Measurements from ENCODE around the gene AMFR. TPM values are rescaled to one million over a fixed set of nuclear protein-coding genes. Genes with fewer than 3 reads are reported as not detected.

The AMFR gene
- total RNA-seq, 4 donors from 2014 or later = 126 to 215 (median 162) TPM

DNA sequence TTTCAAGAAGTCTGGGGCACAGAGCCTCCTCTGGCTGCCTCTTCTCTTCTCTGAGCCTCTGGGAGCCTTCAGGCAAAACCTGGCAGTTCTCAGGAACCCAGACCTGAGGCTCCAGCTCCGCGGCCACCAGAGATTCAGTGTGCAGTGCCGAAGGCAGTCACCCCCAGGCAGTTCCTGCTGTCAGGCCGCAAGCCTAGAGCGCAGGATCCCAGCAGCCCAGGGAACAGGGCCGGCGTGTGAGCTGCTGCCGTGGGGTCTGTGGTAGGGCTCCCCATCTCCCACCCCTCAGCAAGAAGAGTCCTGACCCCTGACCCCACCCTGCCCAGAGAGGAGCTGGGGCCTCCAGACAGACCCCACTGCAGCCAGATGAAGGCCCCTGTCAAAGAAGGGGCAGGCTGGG, 78.2 kb downstream of the AMFR start:
- DNase-seq (ENCODE audit: low spot score) (no peak), ATAC-seq (ENCODE audit: low FRiP score) (no peak)
- TF ChIP-seq, protein P1, sequence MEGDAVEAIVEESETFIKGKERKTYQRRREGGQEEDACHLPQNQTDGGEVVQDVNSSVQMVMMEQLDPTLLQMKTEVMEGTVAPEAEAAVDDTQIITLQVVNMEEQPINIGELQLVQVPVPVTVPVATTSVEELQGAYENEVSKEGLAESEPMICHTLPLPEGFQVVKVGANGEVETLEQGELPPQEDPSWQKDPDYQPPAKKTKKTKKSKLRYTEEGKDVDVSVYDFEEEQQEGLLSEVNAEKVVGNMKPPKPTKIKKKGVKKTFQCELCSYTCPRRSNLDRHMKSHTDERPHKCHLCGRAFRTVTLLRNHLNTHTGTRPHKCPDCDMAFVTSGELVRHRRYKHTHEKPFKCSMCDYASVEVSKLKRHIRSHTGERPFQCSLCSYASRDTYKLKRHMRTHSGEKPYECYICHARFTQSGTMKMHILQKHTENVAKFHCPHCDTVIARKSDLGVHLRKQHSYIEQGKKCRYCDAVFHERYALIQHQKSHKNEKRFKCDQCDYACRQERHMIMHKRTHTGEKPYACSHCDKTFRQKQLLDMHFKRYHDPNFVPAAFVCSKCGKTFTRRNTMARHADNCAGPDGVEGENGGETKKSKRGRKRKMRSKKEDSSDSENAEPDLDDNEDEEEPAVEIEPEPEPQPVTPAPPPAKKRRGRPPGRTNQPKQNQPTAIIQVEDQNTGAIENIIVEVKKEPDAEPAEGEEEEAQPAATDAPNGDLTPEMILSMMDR (IDR thresholded peaks at IDR 0.05) = no peak

DNA sequence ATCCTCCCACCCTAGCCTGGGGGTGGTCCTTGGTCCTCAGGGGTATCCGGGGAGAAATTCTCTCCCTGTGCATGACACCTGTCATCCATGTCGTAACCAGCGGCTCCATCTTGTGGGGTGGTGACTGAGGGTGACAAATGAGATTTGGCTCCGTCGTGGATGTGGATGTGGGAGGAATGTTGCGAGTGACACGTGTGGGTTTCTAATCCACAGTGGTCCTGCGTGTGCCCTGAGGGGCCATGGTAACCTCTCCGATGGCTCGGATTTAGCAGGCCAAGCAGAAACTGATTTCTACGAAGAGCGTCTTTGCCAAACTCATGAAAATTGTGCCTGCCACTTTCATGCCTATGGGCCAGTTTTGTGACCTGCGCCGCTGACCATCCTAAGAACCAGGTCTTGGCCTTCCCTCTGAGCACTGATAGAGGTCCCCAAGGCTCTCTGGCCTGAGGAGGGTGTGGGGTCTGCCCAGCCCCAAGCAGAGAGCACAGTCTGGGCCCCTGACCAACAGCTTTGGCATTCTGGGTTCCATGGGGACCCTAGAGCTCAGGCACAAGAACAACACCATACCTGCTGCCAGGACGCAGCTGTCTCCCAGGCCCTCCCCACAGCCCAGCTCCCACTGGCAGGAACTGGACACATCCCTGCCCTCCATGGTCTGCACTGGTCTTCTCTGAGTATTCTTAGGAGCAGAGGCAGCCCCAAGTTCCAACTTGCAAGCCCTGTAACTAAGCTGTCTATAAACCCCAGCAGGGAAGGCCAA, 79.0 kb downstream of the AMFR start:
- ATAC-seq (ENCODE audit: low FRiP score) = no peak
- TF ChIP-seq, protein P1 (IDR thresholded peaks at IDR 0.05) = no peak
- DNase-seq (ENCODE audit: low spot score) = no peak

DNA sequence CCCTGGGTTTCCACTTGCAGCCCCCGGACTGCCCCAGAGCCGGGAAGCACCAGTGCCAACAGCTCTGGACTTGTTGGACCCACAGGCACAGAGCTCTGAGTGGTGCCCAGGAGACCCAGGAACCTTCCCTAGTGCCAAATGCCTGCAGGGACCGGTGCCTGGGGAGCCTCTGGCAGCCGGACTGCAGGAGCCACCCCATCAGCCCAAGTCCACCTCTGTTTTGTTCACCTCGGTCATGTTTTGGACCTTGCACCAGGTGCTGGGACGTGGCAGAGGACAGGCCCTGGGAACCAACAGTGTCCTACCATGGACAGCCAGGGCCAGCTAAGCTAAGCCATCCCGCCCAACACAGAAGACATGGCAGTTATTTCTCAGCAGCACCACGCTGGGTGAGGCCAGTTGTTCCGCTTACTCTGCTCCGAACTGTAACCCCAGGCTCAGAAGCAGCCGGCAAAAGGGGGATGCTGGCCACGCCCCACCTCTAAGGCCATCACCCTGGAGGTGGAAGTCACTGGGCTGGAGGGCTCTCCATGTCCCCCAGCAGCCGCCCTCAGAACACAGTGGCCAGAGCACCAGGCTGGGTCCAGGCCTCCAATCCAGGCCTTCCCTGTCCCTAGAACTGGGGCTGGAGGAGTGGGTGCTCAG, 79.8 kb downstream of the AMFR start:
- no peak for DNase-seq (ENCODE audit: low spot score)
- TF ChIP-seq, protein P1 (IDR thresholded peaks at IDR 0.05) = no peak

DNA sequence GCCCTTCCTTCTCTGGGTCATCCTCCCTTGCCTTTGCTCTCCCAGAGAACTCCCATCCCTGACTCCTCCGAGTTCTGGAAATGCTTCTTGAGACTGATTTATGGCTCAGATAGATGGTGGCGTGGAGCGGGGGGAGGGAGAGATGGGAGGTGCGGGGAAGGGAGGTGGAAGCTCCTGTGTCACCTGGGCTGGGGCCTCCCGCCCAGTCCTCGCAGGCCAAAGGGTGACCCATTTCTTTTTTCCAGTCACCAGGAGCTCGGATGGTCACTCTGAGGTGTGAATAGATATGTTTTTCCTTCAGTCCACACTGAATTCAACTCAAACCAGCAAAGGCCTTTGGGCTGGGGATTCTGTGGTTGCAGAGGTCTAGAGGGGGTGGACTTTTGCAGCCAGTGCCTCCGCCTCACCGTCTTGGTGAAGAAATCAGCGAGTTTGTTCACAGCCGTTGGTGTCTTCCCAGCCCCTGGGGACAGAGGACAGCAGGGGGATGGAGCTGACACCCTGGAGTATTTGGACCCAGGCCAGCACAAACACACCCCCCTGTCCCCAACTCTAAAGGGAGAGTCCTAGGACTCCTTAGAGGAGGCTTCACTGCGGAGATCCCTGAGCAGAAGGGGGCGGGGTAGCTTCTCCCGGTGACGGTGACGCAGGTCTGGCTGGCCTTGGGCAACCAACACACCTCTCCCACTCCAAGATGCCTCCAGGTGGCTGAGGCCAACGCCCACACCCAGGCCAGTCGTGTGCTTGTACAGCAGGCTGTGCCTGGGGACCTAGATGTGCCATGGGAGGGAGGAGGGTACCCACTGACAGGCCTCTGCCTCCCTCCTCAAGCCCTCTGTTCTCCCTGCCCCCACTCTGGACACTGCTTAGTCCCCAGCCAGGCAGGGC, 80.6 kb downstream of the AMFR start:
- DNase-seq (ENCODE audit: low spot score) (no peak), ATAC-seq (ENCODE audit: low FRiP score) (no peak)
- TF ChIP-seq, protein P1 (IDR thresholded peaks at IDR 0.05) = no peak

More for the DNA sequence above, 79.8 kb downstream of the AMFR start:
- ATAC-seq (ENCODE audit: low FRiP score) = no peak

DNA sequence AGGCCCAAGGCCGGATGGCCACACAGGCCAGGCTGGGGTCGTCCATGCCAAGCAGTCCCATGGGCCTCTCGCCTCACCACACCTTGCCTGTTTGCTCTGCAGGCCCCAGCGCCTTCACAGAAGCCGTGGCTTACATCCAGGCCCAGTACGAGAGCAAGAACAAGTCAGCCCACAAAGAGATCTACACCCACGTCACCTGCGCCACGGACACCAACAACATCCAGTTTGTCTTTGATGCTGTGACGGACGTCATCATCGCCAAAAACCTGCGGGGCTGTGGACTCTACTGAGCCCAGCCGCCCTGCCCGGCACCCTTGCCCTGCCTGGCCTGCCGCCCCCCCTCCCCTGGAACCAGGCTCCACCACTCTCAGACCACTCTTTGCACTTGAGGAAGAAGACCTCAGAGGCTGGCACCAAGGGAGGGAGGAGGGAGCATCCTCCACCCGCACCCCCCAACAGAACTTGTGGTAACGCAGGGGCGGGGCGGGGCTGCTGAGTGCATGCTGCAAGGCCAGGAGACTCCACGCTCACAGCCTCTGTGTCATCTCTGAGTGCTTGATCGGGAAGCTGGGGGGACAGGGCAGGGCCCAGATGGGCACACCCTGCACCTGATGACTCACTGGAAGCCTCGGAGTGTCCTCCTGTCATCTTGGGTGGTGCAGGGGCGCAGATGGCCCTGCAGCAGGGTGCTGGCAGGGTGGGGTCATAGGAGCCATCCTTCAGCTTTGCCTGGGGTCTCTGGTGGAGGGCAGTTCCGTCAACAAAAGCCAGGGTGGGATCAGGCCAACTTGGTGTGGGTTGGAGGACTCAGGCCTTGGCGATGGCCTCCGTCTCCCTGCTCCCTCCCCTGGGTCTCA, 81.5 kb downstream of the AMFR start:
- DNase-seq (ENCODE audit: low spot score) (no peak), ATAC-seq (ENCODE audit: low FRiP score) (no peak)
- TF ChIP-seq, protein P1 (IDR thresholded peaks at IDR 0.05) = no peak

DNA sequence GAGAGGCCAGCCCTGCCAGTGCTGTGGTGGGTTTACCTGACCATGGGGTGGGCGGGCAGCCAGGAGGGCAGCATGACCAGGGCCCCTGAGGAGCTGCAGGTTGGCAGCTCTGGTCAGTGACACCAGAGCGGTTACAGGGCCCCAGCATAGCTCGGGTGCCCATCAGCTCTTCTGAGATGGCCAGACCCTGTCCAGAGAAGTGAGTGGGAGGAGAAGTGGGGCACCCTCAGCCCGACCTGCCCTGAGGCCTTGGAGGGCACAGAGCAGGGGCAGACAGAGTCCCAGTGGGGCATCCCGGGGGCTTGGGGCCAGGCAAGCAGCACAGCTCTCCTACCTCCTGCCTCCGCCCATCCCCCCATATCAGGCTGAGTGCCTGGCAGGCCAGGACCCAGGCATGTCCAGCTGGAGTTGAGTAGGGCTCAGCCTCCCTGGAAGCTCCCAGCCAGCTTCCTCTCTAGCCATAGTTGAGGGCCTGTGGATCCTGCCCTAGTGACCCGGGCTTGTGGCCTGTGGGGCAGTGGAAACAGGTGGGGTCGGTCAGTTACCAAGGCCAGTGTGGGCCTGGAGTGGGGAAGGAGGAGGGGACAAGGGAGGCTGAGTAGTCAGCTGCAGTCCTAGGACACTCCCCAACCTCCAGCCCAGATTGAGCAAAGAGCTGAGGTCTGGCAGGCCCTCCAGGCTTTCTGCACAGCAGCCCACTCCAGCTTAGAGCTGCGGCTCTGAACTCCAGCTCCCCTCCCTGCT, 83.5 kb downstream of the AMFR start:
- DNase-seq (ENCODE audit: low spot score) (no peak), ATAC-seq (ENCODE audit: low FRiP score) (no peak)
- TF ChIP-seq, protein P1 (IDR thresholded peaks at IDR 0.05) = no peak
